GM04503 (cell line): Measurements from ENCODE around the gene ADIPOR2.

ENCODE experiments used
- DNase-seq: peaks from one replicate; pipeline ENCODE4 v3.0.0-alpha.2; 2012; ENCODE audit warnings: low read depth

ADIPOR2 gene

GRCh38 chr12:1800401-1801302 lies 109.8 kb downstream of the ADIPOR2 start:
- no peak for DNase-seq

GRCh38 chr12:1801303-1801975 lies 110.6 kb downstream of the ADIPOR2 start:
- no peak for DNase-seq

- DNase-seq = no peak
Measured at GRCh38 chr12:1803736-1804135, 112.9 kb downstream of the ADIPOR2 start.

GRCh38 chr12:1804545-1805332 lies 113.9 kb downstream of the ADIPOR2 start:
- DNase-seq = peak; percentile 41

GRCh38 chr12:1805441-1806081 lies 114.7 kb downstream of the ADIPOR2 start:
- no peak for DNase-seq

GRCh38 chr12:1806301-1807086 lies 115.6 kb downstream of the ADIPOR2 start:
- no peak for DNase-seq

GRCh38 chr12:1807087-1807860 lies 116.4 kb downstream of the ADIPOR2 start:
- no peak for DNase-seq

GRCh38 chr12:1808036-1808797 lies 117.3 kb downstream of the ADIPOR2 start:
- no peak for DNase-seq

- DNase-seq = no peak
Measured at GRCh38 chr12:1808798-1809480, 118.1 kb downstream of the ADIPOR2 start.

GRCh38 chr12:1809591-1810190 lies 118.8 kb downstream of the ADIPOR2 start:
- no peak for DNase-seq

- DNase-seq = no peak
Measured at GRCh38 chr12:1810201-1810930, 119.5 kb downstream of the ADIPOR2 start.

- no peak for DNase-seq
Measured at GRCh38 chr12:1810931-1811280, 120.0 kb downstream of the ADIPOR2 start.

- DNase-seq = no peak
Measured at GRCh38 chr12:1811281-1811947, 120.5 kb downstream of the ADIPOR2 start.

GRCh38 chr12:1811948-1812291 lies 121.0 kb downstream of the ADIPOR2 start:
- DNase-seq = no peak

GRCh38 chr12:1812650-1813302 lies 121.9 kb downstream of the ADIPOR2 start:
- no peak for DNase-seq

- no peak for DNase-seq
Measured at GRCh38 chr12:1814266-1814665, 123.4 kb downstream of the ADIPOR2 start.

- no peak for DNase-seq
Measured at GRCh38 chr12:1815108-1815507, 124.2 kb downstream of the ADIPOR2 start.
